Adrenal gland (tissue), 5 donors: ENCODE data around the gene DUS2.
"Not testable (repeated sequence)": the region's sequence is repeated elsewhere in the genome, so short reads cannot be mapped to it uniquely, and the experiment has no call there.

ENCODE experiments used
- CTCF ChIP-seq, 6 experiments: fragments of 450-650 bp in 4 of 6; fragments of 200-600 bp in 2 of 6; sonication (generic) in 1 of 6; IDR thresholded peaks; 1 replicate in 5 of 6; 2 replicates in 1 of 6; pipeline versions ENCODE4 v1.5.1 to v1.8.0; 2016 to 2021; ENCODE audit warnings: antibody characterized with exemption in 6 of 6, mild to moderate bottlenecking in 2 of 6, moderate library complexity in 1 of 6
- POLR2A ChIP-seq, 2 donors: fragments of 450-650 bp; IDR thresholded peaks; one replicate each; pipeline ENCODE4 v1.6.1; 2017; ENCODE audit warnings: antibody characterized with exemption in 2 of 2, mild to moderate bottlenecking in 2 of 2, moderate library complexity in 1 of 2
- donor health status: DM: no; HTN: no; CAD: no.

- TF ChIP-seq POLR2A, CTCF (IDR thresholded peaks at IDR 0.05): not testable (repeated sequence)
These were observed 97.4 kb downstream of the DUS2 start for GRCh38 chr16:68120496-68120895.
